Heart left ventricle (tissue), 13 donors: ENCODE results near the gene CPNE9.

ENCODE experiments used
- CTCF ChIP-seq, 12 donors: fragments of 200-600 bp; sonication (generic) in 4 of 12; IDR thresholded peaks; one replicate each; pipeline versions ENCODE4 v1.5.0 to v1.8.0; 2018 to 2022; ENCODE audit warnings: antibody characterized with exemption in 12 of 12, mild to moderate bottlenecking in 5 of 12
- POLR2A ChIP-seq, 2 donors: fragments of 450-650 bp; IDR thresholded peaks; one replicate each; pipeline ENCODE4 v1.6.1; 2017; ENCODE audit warnings: antibody characterized with exemption in 2 of 2, mild to moderate bottlenecking in 2 of 2, moderate library complexity in 2 of 2
- donor health status: ischemic (EF 13 %, LVEDD 7.1; RV severe dilation, severe dysfunction).
- donor health status: DM: no; HTN: yes; CAD: no.
- donor health status: DM: no; HTN: no; CAD: no.
- donor health status: ischemic (EF 25% LVEDD 6.9; RV normal size, moderate dysfunction).
- donor health status: ischemic (EF 25% LVEDD 5.7; RV mildly dilated, moderate dysfunction).
- donor health status: ischemic (EF 35%, LVEDD 5.7; RV mildly dilated, moderate dysfunction).
- donor health status: nonischemic (EF 11% LVEDD 7.7; RV severe dilation, severe dysfunction).
- donor health status: DM: yes; HTN: yes; CAD: no.
- donor health status: PGD.
- donor health status: ischemic (EF 29% LVEDD 5.4; RV normal size, mild dysfunction).
- donor health status: nonischemic (EF 23%, LVEDD 6.1; RV moderate dilation, normal function).

- TF ChIP-seq POLR2A (IDR thresholded peaks at IDR 0.05) (no peak), CTCF (IDR thresholded peaks at IDR 0.05) (no peak)
Measured at GRCh38 chr3:9673082-9673481, 30.6 kb upstream of the CPNE9 start.
